HL-60 (cell line): ENCODE measurements around the gene MARF1.
"Not testable (repeated sequence)": the region's sequence is repeated elsewhere in the genome, so short reads cannot be mapped to it uniquely, and the experiment has no call there.

ENCODE experiments used
- DNase-seq, 2 experiments: peaks; one replicate each; pipeline ENCODE4 v3.0.0-alpha.2; 2010 to 2020; ENCODE audit warnings: low read depth in 1 of 2, low spot score in 1 of 2
- H3K27ac ChIP-seq: fragments of 250-450 bp; sonication (Bioruptor Pico); replicated peaks from 2 replicates; pipeline ENCODE4 v1.5.1; 2020; ENCODE audit warnings: mild to moderate bottlenecking, moderate library complexity
- H3K27me3 ChIP-seq: fragments of 250-450 bp; sonication (Bioruptor Pico); 2 replicates; pipeline ENCODE4 v1.5.1; 2021; ENCODE audit warnings: mild to moderate bottlenecking, moderate library complexity; ENCODE audit not compliant: insufficient read depth, poor library complexity, severe bottlenecking
- H3K4me3 ChIP-seq: replicated peaks from 2 replicates; pipeline ENCODE4 v1.5.1; 2011; ENCODE audit warnings: mild to moderate bottlenecking, control low read depth, low read length; ENCODE audit not compliant: insufficient read depth
- GABPA ChIP-seq: IDR thresholded peaks from 2 replicates; pipeline ENCODE4 v1.6.1; 2012; ENCODE audit warnings: low read depth
- POLR2AphosphoS5 ChIP-seq: IDR thresholded peaks from 2 replicates; pipeline ENCODE4 v1.6.1; 2012; ENCODE audit warnings: low read depth
- SPI1 ChIP-seq: IDR thresholded peaks from 2 replicates; pipeline ENCODE4 v1.6.1; 2012; ENCODE audit warnings: low read depth, mild to moderate bottlenecking, borderline replicate concordance
- TF ChIP-seq, protein P1 (sequence below): IDR thresholded peaks from one replicate; pipeline ENCODE4 v1.5.1; 2011; ENCODE audit warnings: low read length, control low read depth, inconsistent platforms; ENCODE audit not compliant: insufficient read depth
- TF ChIP-seq, protein P2 (sequence below): IDR thresholded peaks from 2 replicates; pipeline ENCODE4 v1.6.1; 2012; ENCODE audit warnings: low read depth; ENCODE audit not compliant: insufficient replicate concordance

MARF1 gene

DNA sequence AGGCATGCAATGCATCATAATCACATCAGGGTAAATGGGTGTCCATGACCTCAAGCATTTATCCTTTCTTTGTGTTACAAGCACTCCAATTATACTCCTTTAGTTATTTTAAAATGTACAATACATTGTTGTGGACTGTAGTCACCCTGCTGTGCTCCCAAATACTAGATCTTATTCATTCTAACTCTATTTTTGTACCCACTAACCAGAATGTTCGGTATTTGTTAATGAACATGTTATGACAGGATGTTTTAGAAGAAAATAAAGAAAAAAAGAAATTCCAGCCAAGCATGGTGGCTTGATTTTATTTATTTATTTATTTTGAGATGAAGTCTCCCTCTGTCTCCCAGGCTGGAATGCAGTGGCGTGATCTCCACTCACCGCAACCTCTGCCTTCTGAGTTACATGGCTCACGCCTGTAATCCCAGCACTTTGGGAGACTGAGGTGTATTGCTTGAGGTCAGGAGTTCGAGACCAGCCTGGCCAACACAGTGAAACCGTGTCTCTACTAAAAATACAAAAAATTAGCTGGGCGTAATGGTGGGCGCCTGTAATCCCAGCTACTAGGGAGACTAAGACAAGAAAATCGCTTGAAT, 5.3 kb upstream of the MARF1 start:
- TF ChIP-seq, protein P1, sequence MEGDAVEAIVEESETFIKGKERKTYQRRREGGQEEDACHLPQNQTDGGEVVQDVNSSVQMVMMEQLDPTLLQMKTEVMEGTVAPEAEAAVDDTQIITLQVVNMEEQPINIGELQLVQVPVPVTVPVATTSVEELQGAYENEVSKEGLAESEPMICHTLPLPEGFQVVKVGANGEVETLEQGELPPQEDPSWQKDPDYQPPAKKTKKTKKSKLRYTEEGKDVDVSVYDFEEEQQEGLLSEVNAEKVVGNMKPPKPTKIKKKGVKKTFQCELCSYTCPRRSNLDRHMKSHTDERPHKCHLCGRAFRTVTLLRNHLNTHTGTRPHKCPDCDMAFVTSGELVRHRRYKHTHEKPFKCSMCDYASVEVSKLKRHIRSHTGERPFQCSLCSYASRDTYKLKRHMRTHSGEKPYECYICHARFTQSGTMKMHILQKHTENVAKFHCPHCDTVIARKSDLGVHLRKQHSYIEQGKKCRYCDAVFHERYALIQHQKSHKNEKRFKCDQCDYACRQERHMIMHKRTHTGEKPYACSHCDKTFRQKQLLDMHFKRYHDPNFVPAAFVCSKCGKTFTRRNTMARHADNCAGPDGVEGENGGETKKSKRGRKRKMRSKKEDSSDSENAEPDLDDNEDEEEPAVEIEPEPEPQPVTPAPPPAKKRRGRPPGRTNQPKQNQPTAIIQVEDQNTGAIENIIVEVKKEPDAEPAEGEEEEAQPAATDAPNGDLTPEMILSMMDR = no peak
- TF ChIP-seq GABPA (no peak), POLR2AphosphoS5 (no peak), SPI1 (no peak)
- TF ChIP-seq, protein P2, sequence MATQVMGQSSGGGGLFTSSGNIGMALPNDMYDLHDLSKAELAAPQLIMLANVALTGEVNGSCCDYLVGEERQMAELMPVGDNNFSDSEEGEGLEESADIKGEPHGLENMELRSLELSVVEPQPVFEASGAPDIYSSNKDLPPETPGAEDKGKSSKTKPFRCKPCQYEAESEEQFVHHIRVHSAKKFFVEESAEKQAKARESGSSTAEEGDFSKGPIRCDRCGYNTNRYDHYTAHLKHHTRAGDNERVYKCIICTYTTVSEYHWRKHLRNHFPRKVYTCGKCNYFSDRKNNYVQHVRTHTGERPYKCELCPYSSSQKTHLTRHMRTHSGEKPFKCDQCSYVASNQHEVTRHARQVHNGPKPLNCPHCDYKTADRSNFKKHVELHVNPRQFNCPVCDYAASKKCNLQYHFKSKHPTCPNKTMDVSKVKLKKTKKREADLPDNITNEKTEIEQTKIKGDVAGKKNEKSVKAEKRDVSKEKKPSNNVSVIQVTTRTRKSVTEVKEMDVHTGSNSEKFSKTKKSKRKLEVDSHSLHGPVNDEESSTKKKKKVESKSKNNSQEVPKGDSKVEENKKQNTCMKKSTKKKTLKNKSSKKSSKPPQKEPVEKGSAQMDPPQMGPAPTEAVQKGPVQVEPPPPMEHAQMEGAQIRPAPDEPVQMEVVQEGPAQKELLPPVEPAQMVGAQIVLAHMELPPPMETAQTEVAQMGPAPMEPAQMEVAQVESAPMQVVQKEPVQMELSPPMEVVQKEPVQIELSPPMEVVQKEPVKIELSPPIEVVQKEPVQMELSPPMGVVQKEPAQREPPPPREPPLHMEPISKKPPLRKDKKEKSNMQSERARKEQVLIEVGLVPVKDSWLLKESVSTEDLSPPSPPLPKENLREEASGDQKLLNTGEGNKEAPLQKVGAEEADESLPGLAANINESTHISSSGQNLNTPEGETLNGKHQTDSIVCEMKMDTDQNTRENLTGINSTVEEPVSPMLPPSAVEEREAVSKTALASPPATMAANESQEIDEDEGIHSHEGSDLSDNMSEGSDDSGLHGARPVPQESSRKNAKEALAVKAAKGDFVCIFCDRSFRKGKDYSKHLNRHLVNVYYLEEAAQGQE = no peak

DNA sequence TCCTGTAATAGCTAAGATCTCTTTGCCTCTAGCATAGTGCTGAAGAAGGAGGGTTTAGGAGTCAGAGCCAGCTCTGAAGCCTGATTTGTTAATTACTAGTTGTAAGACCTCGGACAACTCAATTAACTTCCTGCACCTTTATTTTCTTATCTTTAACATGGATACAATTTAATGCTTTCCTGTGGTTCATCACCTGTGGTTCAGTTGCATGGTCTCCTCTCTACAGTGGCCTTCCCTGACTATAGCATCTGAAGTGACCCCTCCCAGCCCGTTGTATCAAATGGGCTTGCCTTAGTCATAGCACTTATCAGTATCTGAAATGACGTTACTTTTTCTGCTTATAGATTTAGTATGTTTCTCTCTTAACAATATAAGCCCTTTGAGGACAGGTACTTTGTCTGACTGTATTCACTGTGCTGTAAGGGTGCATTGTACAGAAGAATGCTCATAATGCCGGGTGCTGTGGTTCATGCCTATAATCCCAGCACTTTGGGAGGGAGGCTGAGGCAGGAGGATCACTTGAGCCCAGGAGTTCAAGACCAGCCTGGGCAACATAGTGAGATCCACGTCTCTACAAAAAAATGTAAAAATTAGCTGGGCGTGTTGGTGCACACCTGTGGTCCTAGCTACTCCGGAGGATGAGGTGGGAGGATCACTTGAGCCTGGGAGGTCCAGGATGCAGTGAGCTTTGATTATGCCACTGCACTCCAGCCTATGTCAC, 4.5 kb upstream of the MARF1 start:
- no peak overlapping the region for H3K4me3 ChIP-seq
- H3K27ac ChIP-seq = no peak overlapping the region
- TF ChIP-seq, protein P1 = no peak
- TF ChIP-seq SPI1 = no peak
- TF ChIP-seq GABPA = no peak
- TF ChIP-seq POLR2AphosphoS5 = no peak
- TF ChIP-seq, protein P2 = no peak
- DNase-seq = no peak
- H3K27me3 ChIP-seq = no peaks in the 10 kb centered on the region

More for the DNA sequence above, 5.3 kb upstream of the MARF1 start:
- Histone ChIP-seq H3K27me3 (no peaks in the 10 kb centered on the region), H3K27ac (no peak overlapping the region), H3K4me3 (no peak overlapping the region)
- no peak for DNase-seq

DNA sequence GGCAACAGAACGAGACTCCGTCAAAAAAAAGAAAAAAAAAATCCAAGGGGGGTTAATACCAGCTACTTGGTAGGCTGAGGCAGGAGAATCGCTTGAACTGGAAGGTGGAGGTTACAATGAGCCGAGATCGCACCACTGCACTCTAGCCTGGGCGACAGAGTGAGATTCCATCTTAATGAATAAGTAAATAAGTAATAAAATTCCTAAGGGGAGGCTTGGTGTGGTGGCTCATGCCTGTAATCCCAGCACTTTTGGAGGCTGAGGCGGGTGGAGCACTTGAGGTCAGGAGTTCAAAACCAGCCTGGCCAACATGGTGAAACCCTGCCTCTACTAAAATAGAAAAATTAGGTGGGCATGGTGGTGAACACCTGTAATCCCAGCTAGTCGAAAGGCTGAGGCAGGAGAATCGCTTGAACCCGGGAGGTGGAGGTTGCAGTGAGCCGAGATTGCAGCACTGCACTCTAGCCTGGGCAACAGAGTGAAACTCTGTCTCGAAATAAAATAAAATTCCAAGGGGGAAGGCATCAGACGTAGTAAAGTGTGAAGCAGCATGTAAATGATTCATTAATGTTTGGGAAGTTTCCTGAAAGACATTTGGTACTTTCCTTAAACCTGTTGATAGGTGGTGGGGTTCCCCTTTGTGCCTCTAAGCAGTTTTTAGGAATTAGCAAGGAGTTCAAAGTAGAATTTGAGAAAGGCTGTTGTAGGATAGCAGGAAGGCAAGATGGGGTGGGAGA, 3.8 kb upstream of the MARF1 start:
- DNase-seq, H3K27me3 ChIP-seq, H3K4me3 ChIP-seq, H3K27ac ChIP-seq: not testable (repeated sequence)

DNA sequence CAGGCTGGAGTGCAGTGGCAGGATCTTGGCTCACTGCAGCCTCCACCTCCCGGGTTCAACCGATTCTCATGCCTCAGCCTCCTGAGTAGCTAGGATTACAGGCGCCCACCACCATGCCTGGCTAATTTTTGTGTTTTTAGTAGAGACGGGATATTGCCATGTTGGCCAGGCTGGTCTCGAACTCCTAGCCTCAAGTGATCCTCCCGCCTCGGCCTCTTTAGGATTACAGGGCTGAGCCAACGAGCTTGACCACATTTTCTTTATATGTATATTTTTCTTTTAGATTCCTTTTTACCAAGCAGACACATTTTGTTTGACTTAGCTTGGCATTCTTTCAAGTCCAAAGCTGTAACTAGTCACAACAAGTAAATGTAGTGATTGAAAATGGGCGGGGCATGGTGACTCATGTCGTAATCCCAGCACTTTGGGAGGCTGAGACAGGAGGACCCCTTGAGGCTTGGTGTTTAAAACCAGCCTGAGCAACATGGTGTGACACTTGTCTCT, 2.1 kb upstream of the MARF1 start:
- H3K4me3 ChIP-seq, H3K27ac ChIP-seq, H3K27me3 ChIP-seq: not testable (repeated sequence)
- DNase-seq = peak in 1 of 2 experiments; percentile 48
